Measurements from ENCODE around the gene MGAT4A.

DNA sequence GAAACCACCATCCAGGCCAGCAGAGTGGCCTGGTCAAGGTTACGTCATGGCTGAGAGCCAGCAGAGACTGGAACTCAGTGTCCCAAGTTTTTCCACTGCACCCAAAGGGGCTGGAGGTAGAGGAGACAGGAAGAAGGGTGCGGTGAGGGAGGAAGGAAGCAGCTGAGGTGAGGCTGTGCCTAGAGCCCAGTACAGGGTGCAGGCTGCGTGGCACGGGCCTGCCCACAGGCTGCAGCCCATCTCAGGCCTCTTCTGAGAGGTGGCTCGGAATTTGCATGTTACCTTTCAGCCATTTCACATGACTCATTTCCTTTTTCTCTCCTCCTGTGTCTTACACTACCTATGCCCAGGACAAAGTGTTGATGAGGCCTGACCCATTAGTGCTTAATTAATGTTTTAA lies 13.7 kb upstream of the MGAT4A start:
- TF ChIP-seq EZH2 (IDR thresholded peaks at IDR 0.05) = no peak
- no peak for TF ChIP-seq POLR2AphosphoS5 (IDR thresholded peaks at IDR 0.05; ENCODE audit: borderline replicate concordance, low read depth, low read length)
- no peak for TF ChIP-seq FOXP2 (optimal IDR thresholded peaks at IDR 0.05; ENCODE audit: control extremely low read depth, extremely low read length, insufficient read depth)
